GM12878 (cell line): ENCODE results near the gene KHDC1. TPM values are rescaled to one million over a fixed set of nuclear protein-coding genes. Genes with fewer than 3 reads are reported as not detected.

Source experiments
- ATAC-seq: fragments of 200-7000 bp; cut with Tn5 transposase; 3 replicates; pipeline ENCODE4 v1.9.1; 2020; ENCODE audit warnings: mild to moderate bottlenecking, moderate library complexity
- BruUV-seq: library from RNA; stranded (reverse); fragments of 400-500 nt; replicated peaks from 2 replicates; lab custom pipeline; 2021; lab: Mats Ljungman, UMichigan
- CTCF ChIA-PET: fragments of 300-600 bp; sonication (Branson Sonifier 250); formaldehyde crosslinking; extraction: SDS; loops from one replicate; lab custom pipeline; 2021; ENCODE audit warnings: inconsistent platforms; lab: Yijun Ruan, JAX
- POLR2A ChIA-PET: fragments of 350-600 bp; formaldehyde crosslinking; extraction: SDS; loops from one replicate; lab custom pipeline; 2021; ENCODE audit warnings: inconsistent platforms; lab: Charles Lee
- RAD21 ChIA-PET: fragments of 300-600 bp; sonication (Branson Sonifier 250); formaldehyde crosslinking; loops from one replicate; lab custom pipeline; 2023; ENCODE audit warnings: antibody characterized with exemption; ENCODE audit not compliant: unreplicated experiment; lab: Charles Lee
- SMC1A ChIA-PET: fragments of 300-600 bp; sonication (Branson Sonifier 250); formaldehyde crosslinking; loops from one replicate; lab custom pipeline; 2023; ENCODE audit not compliant: unreplicated experiment, uncharacterized antibody; lab: Charles Lee
- DNase-seq: peaks from one replicate; pipeline ENCODE4 v3.0.0-alpha.2; 2011; ENCODE audit warnings: low read depth, low spot score
- FAIRE-seq: peaks from 3 replicates; lab custom pipeline; 2011; peaks lifted over from hg19 to GRCh38; lab: Jason Lieb, UNC
- H2AFZ ChIP-seq: 2 replicates; pipeline ENCODE4 v1.6.0; 2011; ENCODE audit warnings: low read depth, low read length, control low read depth; ENCODE audit not compliant: control insufficient read depth
- H3K27ac ChIP-seq: 2 replicates; pipeline ENCODE4 v1.5.1; 2011; ENCODE audit warnings: control low read depth; ENCODE audit not compliant: control insufficient read depth, insufficient read depth
- H3K27me3 ChIP-seq, 2 experiments: replicated peaks in 1 of 2; 2 replicates each; pipeline versions ENCODE4 v1.6.0 to v1.6.1; 2011; ENCODE audit warnings: low read length in 1 of 2; ENCODE audit not compliant: control insufficient read depth in 2 of 2, insufficient read depth in 2 of 2
- H3K36me3 ChIP-seq, 2 experiments: 2 replicates each; pipeline ENCODE4 v1.5.1; 2011; ENCODE audit warnings: low read length in 1 of 2; ENCODE audit not compliant: control insufficient read depth in 2 of 2, insufficient read depth in 2 of 2
- H3K4me1 ChIP-seq: 2 replicates; pipeline ENCODE4 v1.6.1; 2011; ENCODE audit warnings: mild to moderate bottlenecking, low read length, moderate library complexity, mixed read lengths; ENCODE audit not compliant: control insufficient read depth, insufficient read depth
- H3K4me2 ChIP-seq: 2 replicates; pipeline ENCODE4 v1.6.0; 2011; ENCODE audit warnings: control low read depth; ENCODE audit not compliant: control insufficient read depth, insufficient read depth
- H3K4me3 ChIP-seq: fragments of 200-600 bp; sonication (generic); 2 replicates; pipeline ENCODE4 v1.5.1; 2016
- H3K79me2 ChIP-seq: 2 replicates; pipeline ENCODE4 v1.6.0; 2011; ENCODE audit warnings: low read length; ENCODE audit not compliant: control insufficient read depth, insufficient read depth
- H3K9ac ChIP-seq: 2 replicates; pipeline ENCODE4 v1.8.0; 2011; ENCODE audit warnings: low read length, control low read depth, mixed read lengths; ENCODE audit not compliant: control insufficient read depth, insufficient read depth
- H3K9me3 ChIP-seq: replicated peaks from 3 replicates; pipeline ENCODE4 v1.5.1; 2011; ENCODE audit warnings: mild to moderate bottlenecking, low read length; ENCODE audit not compliant: control insufficient read depth, insufficient read depth
- H4K20me1 ChIP-seq: 2 replicates; pipeline ENCODE4 v1.6.0; 2011; ENCODE audit not compliant: control insufficient read depth, insufficient read depth
- CBX3 ChIP-seq: fragments of 200-600 bp; sonication (generic); IDR thresholded peaks from 2 replicates; pipeline ENCODE4 v1.6.1; 2016; ENCODE audit warnings: low read depth, borderline replicate concordance
- NBN ChIP-seq: fragments of 450-650 bp; IDR thresholded peaks from 2 replicates; pipeline ENCODE4 v1.6.1; 2016
- NFXL1 ChIP-seq: fragments of 450-650 bp; IDR thresholded peaks from 2 replicates; pipeline ENCODE4 v1.6.1; 2017; ENCODE audit warnings: antibody characterized with exemption, mild to moderate bottlenecking, borderline replicate concordance
- TCF12 ChIP-seq: IDR thresholded peaks from 2 replicates; pipeline ENCODE4 v1.6.1; 2011; ENCODE audit warnings: low read depth, mild to moderate bottlenecking, low read length
- WGBS: methylation state at CpG from one replicate; pipeline ENCODE4 v1.1.6; 2016; ENCODE audit warnings: low lambda C conversion rate; ENCODE audit not compliant: insufficient replicate concordance, insufficient coverage; ENCODE audit errors: missing lambda C conversion rate; 5-methylcytosine and 5-hydroxymethylcytosine counted together
- in situ Hi-C: fragments of 300-500 bp; cut with MboI; formaldehyde crosslinking; loops from 9 replicates; pipeline ENCODE4 v1.14.3; 2018; ENCODE audit warnings: mixed read lengths
- intact Hi-C: fragments of 100-400 bp; cut with micrococcal nuclease; formaldehyde crosslinking; loops from one replicate; pipeline ENCODE4 v1.14.2; 2022; ENCODE audit not compliant: unreplicated experiment
- polyA plus RNA-seq, 11 experiments: library from polyadenylated mRNA; depleted of rRNA in 4 of 11; unstranded in 6 of 11; stranded (reverse) in 5 of 11; fragments of >200 nt; fragmentation: Nextera tagmentation in 4 of 11; fragmentation: Illumina TruSeq in 1 of 11; extraction: Ambion mirVana in 4 of 11; extraction: Trizol in 1 of 11; gene quantifications; 1 replicate in 1 of 11; 2 replicates in 10 of 11; pipeline versions ENCODE4 v1.2.1 to v1.2.3, GENCODE V29; 2011 to 2016; ENCODE audit warnings: inconsistent platforms in 2 of 11, missing spikeins in 2 of 11, low read depth in 1 of 11
- total RNA-seq, 4 experiments: library from RNA; depleted of rRNA in 3 of 4; stranded (reverse); fragments of >200 nt in 3 of 4; fragmentation: Illumina TruSeq in 1 of 4; extraction: Trizol in 1 of 4; gene quantifications; 2 replicates each; pipeline versions ENCODE4 v1.2.1 to v1.2.3, GENCODE V29; 2013 to 2021
- TF ChIP-seq, protein P1 (sequence below): fragments of 450-650 bp; conservative IDR thresholded peaks from 2 replicates; pipeline ENCODE4 v1.6.1; 2017; ENCODE audit warnings: mild to moderate bottlenecking, moderate library complexity
- TF ChIP-seq, protein P2 (sequence below): IDR thresholded peaks from 2 replicates; pipeline ENCODE4 v1.6.1; 2011; ENCODE audit warnings: low read depth, mild to moderate bottlenecking, low read length, moderate library complexity, borderline replicate concordance; ENCODE audit errors: extremely low read depth

Gene KHDC1
- total and polyA plus RNA-seq, 10 of the 15 experiments (the other 5 are each of a cell fraction or from before 2014, with no cell fraction given): 3.3 to 8.7 (median 6.3) TPM

DNA sequence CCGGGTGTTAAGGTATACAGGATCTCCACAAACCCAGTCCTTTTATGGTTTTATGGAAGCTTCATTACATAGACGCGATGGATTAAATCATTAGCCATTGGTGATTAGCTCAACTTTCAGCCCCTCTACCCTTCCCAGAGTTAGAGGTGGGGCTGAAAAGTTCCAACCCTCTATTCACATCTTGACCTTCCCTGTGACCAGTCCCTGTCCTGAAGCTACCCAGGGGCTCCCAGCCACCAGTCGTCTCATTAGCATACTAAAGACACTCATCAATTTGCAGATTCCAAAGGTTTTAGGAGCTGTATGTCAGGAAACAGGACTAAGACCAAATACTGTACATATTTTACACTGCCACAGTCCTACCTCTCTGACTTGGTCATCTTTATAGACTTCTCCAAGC, 58.7 kb downstream of the KHDC1 start:
- DNase-seq (no peak), ATAC-seq (no peak), FAIRE-seq (no peak)
- TF ChIP-seq, protein P1, sequence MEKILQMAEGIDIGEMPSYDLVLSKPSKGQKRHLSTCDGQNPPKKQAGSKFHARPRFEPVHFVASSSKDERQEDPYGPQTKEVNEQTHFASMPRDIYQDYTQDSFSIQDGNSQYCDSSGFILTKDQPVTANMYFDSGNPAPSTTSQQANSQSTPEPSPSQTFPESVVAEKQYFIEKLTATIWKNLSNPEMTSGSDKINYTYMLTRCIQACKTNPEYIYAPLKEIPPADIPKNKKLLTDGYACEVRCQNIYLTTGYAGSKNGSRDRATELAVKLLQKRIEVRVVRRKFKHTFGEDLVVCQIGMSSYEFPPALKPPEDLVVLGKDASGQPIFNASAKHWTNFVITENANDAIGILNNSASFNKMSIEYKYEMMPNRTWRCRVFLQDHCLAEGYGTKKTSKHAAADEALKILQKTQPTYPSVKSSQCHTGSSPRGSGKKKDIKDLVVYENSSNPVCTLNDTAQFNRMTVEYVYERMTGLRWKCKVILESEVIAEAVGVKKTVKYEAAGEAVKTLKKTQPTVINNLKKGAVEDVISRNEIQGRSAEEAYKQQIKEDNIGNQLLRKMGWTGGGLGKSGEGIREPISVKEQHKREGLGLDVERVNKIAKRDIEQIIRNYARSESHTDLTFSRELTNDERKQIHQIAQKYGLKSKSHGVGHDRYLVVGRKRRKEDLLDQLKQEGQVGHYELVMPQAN: no peak
- TF ChIP-seq, protein P2, sequence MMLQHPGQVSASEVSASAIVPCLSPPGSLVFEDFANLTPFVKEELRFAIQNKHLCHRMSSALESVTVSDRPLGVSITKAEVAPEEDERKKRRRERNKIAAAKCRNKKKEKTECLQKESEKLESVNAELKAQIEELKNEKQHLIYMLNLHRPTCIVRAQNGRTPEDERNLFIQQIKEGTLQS: no peak
- no peak for TF ChIP-seq TCF12
- TF ChIP-seq NFXL1: no peak
- TF ChIP-seq NBN: no peak
- TF ChIP-seq CBX3: no peak
- CTCF ChIA-PET: no interaction called here
- no peak overlapping the region for H2AFZ ChIP-seq
- 55% methylated on average over 4 of the region's 4 CpGs for WGBS
- no peak overlapping the region for H3K4me2 ChIP-seq
- SMC1A ChIA-PET: no interaction called here
- H3K4me1 ChIP-seq: no peaks in the 10 kb centered on the region
- in situ Hi-C loops: no loop called here
- intact Hi-C loops: no loop called here
- no peaks in the 10 kb centered on the region for H3K27me3 ChIP-seq
- no TSS peak for BruUV-seq
- no peaks in the 10 kb centered on the region; the same call in 1 of the 2 replicates for H4K20me1 ChIP-seq
- H3K9me3 ChIP-seq: no peaks in the 10 kb centered on the region
- H3K36me3 ChIP-seq: no peaks in the 10 kb centered on the region
- H3K27ac ChIP-seq: no peak overlapping the region
- H3K9ac ChIP-seq: no peak overlapping the region
- RAD21 ChIA-PET: interaction anchor here (0.7 kb wide), 1 partner anchor 404 kb away, joined by 3 read pairs; no protein-coding TSS in a partner anchor
- H3K4me3 ChIP-seq: no peak overlapping the region
- POLR2A ChIA-PET: no interaction called here
- H3K79me2 ChIP-seq: no peaks in the 10 kb centered on the region
